Panc1 (cell line): ENCODE data around the gene SPSB1. TPM values are rescaled to one million over a fixed set of nuclear protein-coding genes. Genes with fewer than 3 reads are reported as not detected.

Source experiments
- ATAC-seq: fragments of 200-7000 bp; cut with Tn5 transposase; 2 replicates; pipeline ENCODE4 v1.9.1; 2020; ENCODE audit warnings: mild to moderate bottlenecking, moderate library complexity
- BruUV-seq: library from RNA; stranded (reverse); fragments of 400-500 nt; replicated peaks from 2 replicates; lab custom pipeline; 2021; lab: Mats Ljungman, UMichigan
- CTCF ChIA-PET: fragments of 300-600 bp; sonication (Branson Sonifier 250); formaldehyde crosslinking; loops from one replicate; lab custom pipeline; 2022; ENCODE audit warnings: antibody characterized with exemption; lab: Charles Lee
- POLR2A ChIA-PET: fragments of 300-600 bp; sonication (Branson Sonifier 250); formaldehyde crosslinking; loops from one replicate; lab custom pipeline; 2022; ENCODE audit warnings: antibody characterized with exemption; lab: Charles Lee
- DNase-seq: peaks from one replicate; pipeline ENCODE4 v3.0.0-alpha.2; 2010; ENCODE audit warnings: low read depth, low spot score
- H3K27ac ChIP-seq: 2 replicates; pipeline ENCODE4 v1.5.1; 2011; ENCODE audit warnings: mild to moderate bottlenecking, low read length, inconsistent platforms
- H3K27me3 ChIP-seq: fragments of 200-500 bp; sonication (Bioruptor generic); 2 replicates; pipeline ENCODE4 v1.6.0; 2014; ENCODE audit warnings: low read length, inconsistent platforms; ENCODE audit not compliant: control insufficient read depth, insufficient read depth
- H3K36me3 ChIP-seq: fragments of 200-500 bp; sonication (Bioruptor generic); 2 replicates; pipeline ENCODE4 v1.5.1; 2014; ENCODE audit warnings: inconsistent platforms, mild to moderate bottlenecking, low read length, moderate library complexity; ENCODE audit not compliant: control insufficient read depth, insufficient read depth
- H3K4me1 ChIP-seq: 2 replicates; pipeline ENCODE4 v1.5.1; 2011; ENCODE audit warnings: inconsistent platforms, mild to moderate bottlenecking, low read length, moderate library complexity; ENCODE audit not compliant: control insufficient read depth, insufficient read depth
- H3K4me3 ChIP-seq, 2 experiments: 2 replicates each; pipeline ENCODE4 v1.5.1; 2011 to 2012; ENCODE audit warnings: low read depth in 2 of 2, low read length in 2 of 2, mild to moderate bottlenecking in 2 of 2, inconsistent platforms in 1 of 2, moderate library complexity in 1 of 2
- H3K9me3 ChIP-seq: fragments of 200-500 bp; sonication (Bioruptor generic); 2 replicates; pipeline ENCODE4 v1.5.1; 2014; ENCODE audit warnings: low read depth, mild to moderate bottlenecking, inconsistent platforms, low read length, moderate library complexity; ENCODE audit not compliant: control insufficient read depth, insufficient read depth
- CTCF ChIP-seq: fragments of 450-650 bp; IDR thresholded peaks from 2 replicates; pipeline ENCODE4 v1.5.1; 2017; ENCODE audit warnings: mild to moderate bottlenecking
- POLR2AphosphoS5 ChIP-seq: IDR thresholded peaks from 2 replicates; pipeline ENCODE4 v1.6.1; 2012; ENCODE audit warnings: mild to moderate bottlenecking, low read depth, low read length, moderate library complexity
- REST ChIP-seq, 2 experiments: IDR thresholded peaks; 2 replicates each; pipeline ENCODE4 v1.6.1; 2011 to 2012; ENCODE audit warnings: low read depth in 2 of 2, control low read depth in 1 of 2, low read length in 1 of 2, mild to moderate bottlenecking in 1 of 2, moderate library complexity in 1 of 2; ENCODE audit not compliant: insufficient read depth in 1 of 2
- SIN3A ChIP-seq: IDR thresholded peaks from 2 replicates; pipeline ENCODE4 v1.6.1; 2012; ENCODE audit warnings: low read depth, mild to moderate bottlenecking, low read length, moderate library complexity, borderline replicate concordance; ENCODE audit not compliant: insufficient read depth
- TCF7L2 ChIP-seq: IDR thresholded peaks from 2 replicates; pipeline ENCODE4 v1.6.1; 2011; ENCODE audit warnings: mild to moderate bottlenecking, low read depth, low read length, inconsistent platforms
- in situ Hi-C: cut with HindIII; loops from 2 replicates; pipeline ENCODE4 v1.10.0; 2016; ENCODE audit warnings: low sequenced_read_pairs, low pct_unique_long_range_greater_than_20kb
- intact Hi-C: fragments of 100-400 bp; cut with micrococcal nuclease; formaldehyde crosslinking; loops from one replicate; pipeline ENCODE4 v1.10.0; 2022; ENCODE audit not compliant: unreplicated experiment
- total RNA-seq: library from RNA; stranded (reverse); gene quantifications from one replicate; pipeline ENCODE4 v1.2.1, GENCODE V29; 2021; ENCODE audit not compliant: unreplicated experiment

The SPSB1 gene
- total RNA-seq, 1 experiment from 2014 or later, result 73.7 TPM

- POLR2A ChIA-PET, result interaction anchor here (0.6 to 0.7 kb wide), 2 partner anchors 287 to 715 kb away, joined by 3 read pairs; no protein-coding TSS in a partner anchor
- H3K4me1 ChIP-seq, result peaks cover 2% of the 10 kb centered on the region; the same call in 1 of the 2 replicates
- H3K36me3 ChIP-seq, result no peaks in the 10 kb centered on the region
- H3K4me3 ChIP-seq, result no peak overlapping the region
- no peak for TF ChIP-seq REST (IDR thresholded peaks at IDR 0.05; ENCODE audit: insufficient read depth in 1 of 2, low read depth in 2 of 2, low read length in 1 of 2)
- no peak for TF ChIP-seq CTCF
- TF ChIP-seq POLR2AphosphoS5, result no peak
- no peak for TF ChIP-seq SIN3A
- no peak for TF ChIP-seq TCF7L2
- intact Hi-C loops, result no loop called here
- no peak for ATAC-seq
- H3K9me3 ChIP-seq, result no peaks in the 10 kb centered on the region
- H3K27me3 ChIP-seq, result no peaks in the 10 kb centered on the region
- in situ Hi-C loops, result no loop called here
- H3K27ac ChIP-seq, result no peak overlapping the region
- no TSS peak for BruUV-seq
- DNase-seq, result no peak
- CTCF ChIA-PET, result no interaction called here
Measured at GRCh38 chr1:9253004-9253403, 39.7 kb upstream of the SPSB1 start.

GRCh38 chr1:9253453-9254105 is 39.1 kb upstream of the SPSB1 start:
- intact Hi-C loops, result no loop called here
- H3K9me3 ChIP-seq, result no peaks in the 10 kb centered on the region
- in situ Hi-C loops, result no loop called here
- H3K4me1 ChIP-seq, result peaks cover 2% of the 10 kb centered on the region; the same call in 1 of the 2 replicates
- BruUV-seq, result TSS peak; percentile 55
- no peak for TF ChIP-seq REST (IDR thresholded peaks at IDR 0.05; ENCODE audit: insufficient read depth in 1 of 2, low read depth in 2 of 2, low read length in 1 of 2)
- no peak overlapping the region for H3K4me3 ChIP-seq
- POLR2A ChIA-PET, result no interaction called here
- DNase-seq (no peak), ATAC-seq (no peak)
- no peak overlapping the region for H3K27ac ChIP-seq
- H3K36me3 ChIP-seq, result no peaks in the 10 kb centered on the region
- no peaks in the 10 kb centered on the region for H3K27me3 ChIP-seq
- CTCF ChIA-PET, result no interaction called here
